ENCODE data around the gene ATP13A4.

ATP13A4 gene

GRCh38 chr3:193554811-193555210 lies at the start of gene ATP13A4:
Gene ATP13A4 (minus strand): TSS chr3:193554895. CDS start chr3:193554799, 96 bp downstream.
- no peak for DNase-seq (ENCODE audit: low read depth)

GRCh38 chr3:193599393-193599792 lies 44.7 kb upstream of the ATP13A4 start:
- DNase-seq (ENCODE audit: low read depth), result no peak

GRCh38 chr3:193598202-193598601 lies 43.5 kb upstream of the ATP13A4 start:
- no peak for DNase-seq (ENCODE audit: low read depth)

- DNase-seq (ENCODE audit: low read depth), result no peak
Measured at GRCh38 chr3:193595939-193596487, 41.3 kb upstream of the ATP13A4 start.

GRCh38 chr3:193594946-193595689 lies 40.4 kb upstream of the ATP13A4 start:
- DNase-seq (ENCODE audit: low read depth), result no peak

- no peak for DNase-seq (ENCODE audit: low read depth)
Measured at GRCh38 chr3:193593668-193594030, 39.0 kb upstream of the ATP13A4 start.

- peak; percentile 85 for DNase-seq (ENCODE audit: low read depth)
Measured at GRCh38 chr3:193592841-193593667, 38.4 kb upstream of the ATP13A4 start, which contains the start of gene OPA1. Gene OPA1 (plus strand): TSS chr3:193593208. CDS start chr3:193593378, 170 bp downstream.

- DNase-seq (ENCODE audit: low read depth), result no peak
Measured at GRCh38 chr3:193590088-193590856, 35.6 kb upstream of the ATP13A4 start.

- no peak for DNase-seq (ENCODE audit: low read depth)
Measured at GRCh38 chr3:193589616-193590015, 34.9 kb upstream of the ATP13A4 start.

- DNase-seq (ENCODE audit: low read depth), result no peak
Measured at GRCh38 chr3:193589129-193589528, 34.4 kb upstream of the ATP13A4 start.

GRCh38 chr3:193586526-193586925 lies 31.8 kb upstream of the ATP13A4 start:
- DNase-seq (ENCODE audit: low read depth), result no peak

GRCh38 chr3:193585530-193585929 lies 30.8 kb upstream of the ATP13A4 start:
- no peak for DNase-seq (ENCODE audit: low read depth)

- no peak for DNase-seq (ENCODE audit: low read depth)
Measured at GRCh38 chr3:193574488-193575070, 19.9 kb upstream of the ATP13A4 start.

GRCh38 chr3:193573403-193574191 lies 18.9 kb upstream of the ATP13A4 start:
- no peak for DNase-seq (ENCODE audit: low read depth)

- DNase-seq (ENCODE audit: low read depth), result no peak
Measured at GRCh38 chr3:193572426-193572908, 17.8 kb upstream of the ATP13A4 start.

GRCh38 chr3:193569119-193569518 lies 14.4 kb upstream of the ATP13A4 start:
- no peak for DNase-seq (ENCODE audit: low read depth)

GRCh38 chr3:193564012-193564411 lies 9.3 kb upstream of the ATP13A4 start:
- no peak for DNase-seq (ENCODE audit: low read depth)

GRCh38 chr3:193563426-193563825 lies 8.7 kb upstream of the ATP13A4 start:
- DNase-seq (ENCODE audit: low read depth), result no peak

- DNase-seq (ENCODE audit: low read depth), result no peak
Measured at GRCh38 chr3:193560870-193561269, 6.2 kb upstream of the ATP13A4 start.

- DNase-seq (ENCODE audit: low read depth), result no peak
Measured at GRCh38 chr3:193560091-193560490, 5.4 kb upstream of the ATP13A4 start.

GRCh38 chr3:193559100-193559499 lies 4.4 kb upstream of the ATP13A4 start:
- DNase-seq (ENCODE audit: low read depth), result no peak

Data from stimulated activated CD8-positive, alpha-beta memory T cell treated with anti-CD3 and anti-CD28 coated beads, Interleukin-7, amount 100 ng/mL, for 24 hours (primary cell).